Lower lobe of right lung (tissue), 2 donors: ENCODE results near the gene NAIF1. TPM values are rescaled to one million over a fixed set of nuclear protein-coding genes. Genes with fewer than 3 reads are reported as not detected.

Experiments
- ATAC-seq, 2 donors: fragments of 200-7000 bp; cut with Tn5 transposase; one replicate each; pipeline ENCODE4 v1.9.1; 2020 to 2022; ENCODE audit warnings: mild to moderate bottlenecking in 2 of 2, moderate library complexity in 2 of 2
- DNase-seq: peaks from one replicate; pipeline ENCODE4 v3.0.0-alpha.2; 2020
- H3K27ac ChIP-seq: fragments of 200-600 bp; one replicate; pipeline ENCODE4 v1.8.0; 2022
- H3K27me3 ChIP-seq: fragments of 200-600 bp; one replicate; pipeline ENCODE4 v1.8.0; 2022; ENCODE audit warnings: low read depth
- H3K36me3 ChIP-seq: fragments of 200-600 bp; one replicate; pipeline ENCODE4 v1.8.0; 2022; ENCODE audit warnings: mild to moderate bottlenecking
- H3K4me1 ChIP-seq: fragments of 200-600 bp; one replicate; pipeline ENCODE4 v1.8.0; 2022
- H3K4me3 ChIP-seq: fragments of 200-600 bp; one replicate; pipeline ENCODE4 v1.8.0; 2022; ENCODE audit warnings: mild to moderate bottlenecking
- H3K9me3 ChIP-seq: fragments of 200-600 bp; one replicate; pipeline ENCODE4 v1.8.0; 2022
- CTCF ChIP-seq: fragments of 200-600 bp; IDR thresholded peaks from one replicate; pipeline ENCODE4 v1.8.0; 2022; ENCODE audit warnings: antibody characterized with exemption, mild to moderate bottlenecking
- intact Hi-C: fragments of 100-400 bp; cut with DNase I; formaldehyde crosslinking; loops from one replicate; pipeline ENCODE4 v1.11.0; 2022
- total RNA-seq: library from RNA; stranded (reverse); fragmentation: NEBNext Ultra II Directional; extraction: Animal tissue kit (Norgen Biotek cat#: 25700); gene quantifications from one replicate; pipeline ENCODE4 v1.2.1, GENCODE V29; 2021
- donor health status: DM: no; HTN: yes; CAD: no; lungs with severe emphysema.

Gene NAIF1
- total RNA-seq, 1 donor from 2014 or later = 11.3 TPM

GRCh38 chr9:128102861-128103588 is 35.9 kb upstream of the NAIF1 start:
- Histone ChIP-seq H3K4me1 (peaks cover 60% of the 10 kb centered on the region), H3K36me3 (peaks cover 71% of the 10 kb centered on the region), H3K9me3 (no peaks in the 10 kb centered on the region), H3K4me3 (no peak overlapping the region), H3K27me3 (no peaks in the 10 kb centered on the region), H3K27ac (peak overlapping the region; percentile 9)
- no peak for ATAC-seq
- intact Hi-C loops = no loop called here
- TF ChIP-seq CTCF = no peak
- DNase-seq = peak; percentile 65

DNA sequence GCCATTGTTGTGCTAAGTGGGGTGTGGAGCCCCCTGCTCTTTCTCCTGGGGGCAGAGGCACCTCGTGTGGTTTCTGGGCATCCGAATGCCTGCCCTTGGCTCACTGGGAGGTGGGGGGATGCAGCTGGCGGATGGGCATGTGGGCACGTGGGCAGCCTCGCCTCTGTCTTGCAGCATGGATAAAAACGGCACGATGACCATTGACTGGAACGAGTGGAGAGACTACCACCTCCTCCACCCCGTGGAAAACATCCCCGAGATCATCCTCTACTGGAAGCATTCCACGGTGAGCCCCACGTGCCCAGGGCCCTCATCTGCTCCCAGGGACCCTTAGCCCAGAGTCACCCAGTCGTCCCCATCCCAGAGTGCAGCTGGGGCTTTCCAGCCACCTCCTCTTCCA is 35.1 kb upstream of the NAIF1 start:
- peaks cover 63% of the 10 kb centered on the region for H3K36me3 ChIP-seq
- peak overlapping the region; percentile 8 for H3K4me3 ChIP-seq
- H3K27me3 ChIP-seq = no peaks in the 10 kb centered on the region
- peaks cover 69% of the 10 kb centered on the region for H3K4me1 ChIP-seq
- peak; percentile 41 for DNase-seq
- H3K9me3 ChIP-seq = no peaks in the 10 kb centered on the region
- intact Hi-C loops = no loop called here
- TF ChIP-seq CTCF = no peak
- peak overlapping the region; percentile 95 for H3K27ac ChIP-seq
- no peak for ATAC-seq

DNA sequence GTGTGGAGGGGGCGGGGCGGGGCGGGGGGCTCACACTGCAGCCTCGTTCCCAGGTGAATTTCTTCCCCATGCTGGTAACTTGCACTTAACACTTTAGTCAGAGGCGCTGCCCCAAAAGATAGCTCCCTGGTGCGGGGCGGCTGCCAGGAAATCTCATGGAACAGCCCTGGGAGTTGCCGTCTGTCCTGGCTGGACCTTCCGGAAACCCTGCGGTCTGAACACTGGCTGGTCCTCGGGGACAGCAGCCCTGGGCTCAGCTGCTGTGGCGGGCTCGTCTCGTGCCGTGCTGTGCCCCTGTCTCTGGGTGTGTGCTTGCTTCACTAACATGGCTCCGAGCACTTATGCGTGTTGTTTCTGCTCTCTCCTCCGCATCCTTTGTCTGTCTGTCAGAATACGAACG is 34.6 kb upstream of the NAIF1 start:
- Histone ChIP-seq H3K36me3 (peaks cover 58% of the 10 kb centered on the region), H3K9me3 (no peaks in the 10 kb centered on the region), H3K4me1 (peaks cover 74% of the 10 kb centered on the region), H3K4me3 (peak overlapping the region; percentile 8), H3K27me3 (no peaks in the 10 kb centered on the region), H3K27ac (peak overlapping the region; percentile 95)
- ATAC-seq (no peak), DNase-seq (peak; percentile 46)
- intact Hi-C loops = no loop called here
- TF ChIP-seq CTCF = no peak

DNA sequence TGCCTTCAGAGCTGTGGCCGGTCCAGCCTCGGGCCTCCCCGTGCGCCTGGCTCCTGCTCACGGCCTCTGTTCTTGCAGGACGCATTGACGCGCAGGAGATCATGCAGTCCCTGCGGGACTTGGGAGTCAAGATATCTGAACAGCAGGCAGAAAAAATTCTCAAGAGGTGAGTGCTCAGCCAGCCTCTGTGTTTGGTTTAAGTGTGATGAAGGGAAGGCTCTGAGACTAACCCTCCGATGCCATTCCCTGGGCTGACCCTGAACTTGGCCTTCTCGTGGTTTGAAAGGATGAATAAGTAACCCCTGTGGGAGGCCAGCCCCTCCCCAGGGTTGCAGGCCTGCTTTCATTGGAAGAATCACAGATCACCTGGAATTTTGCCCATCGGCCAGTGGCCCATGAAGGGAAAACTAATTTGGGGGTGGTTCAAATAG is 34.1 kb upstream of the NAIF1 start:
- Histone ChIP-seq H3K4me3 (peak overlapping the region; percentile 24), H3K9me3 (no peaks in the 10 kb centered on the region), H3K36me3 (peaks cover 53% of the 10 kb centered on the region), H3K27me3 (no peaks in the 10 kb centered on the region), H3K4me1 (peaks cover 78% of the 10 kb centered on the region), H3K27ac (peak overlapping the region; percentile 95)
- intact Hi-C loops = no loop called here
- ATAC-seq (no peak), DNase-seq (peak; percentile 31)
- no peak for TF ChIP-seq CTCF

DNA sequence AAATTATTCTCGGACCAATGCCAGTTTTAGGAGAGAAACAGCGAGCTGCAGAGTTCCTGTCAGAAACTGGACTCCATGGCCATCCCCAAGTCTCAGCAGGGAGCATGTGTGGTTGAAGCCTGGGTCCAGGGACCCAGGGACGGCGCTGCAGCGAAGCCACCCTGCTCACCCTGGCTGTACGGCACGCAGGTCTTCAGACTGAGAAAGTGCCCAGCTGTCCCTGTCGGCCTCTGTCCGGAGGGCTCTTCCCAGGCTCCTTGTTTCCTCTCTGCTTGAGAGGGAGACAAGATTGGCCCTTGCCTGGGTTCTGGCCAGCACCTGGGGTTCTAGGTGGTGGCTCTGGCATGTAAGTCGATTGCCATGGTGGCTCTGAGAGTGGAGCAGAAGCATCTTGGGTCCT is 33.5 kb upstream of the NAIF1 start:
- peak overlapping the region; percentile 95 for H3K27ac ChIP-seq
- intact Hi-C loops = no loop called here
- H3K4me1 ChIP-seq = peaks cover 85% of the 10 kb centered on the region

More for the DNA sequence above, 33.5 kb upstream of the NAIF1 start:
- Histone ChIP-seq H3K4me3 (peak overlapping the region; percentile 61), H3K9me3 (no peaks in the 10 kb centered on the region), H3K36me3 (peaks cover 47% of the 10 kb centered on the region), H3K27me3 (no peaks in the 10 kb centered on the region)
- no peak for ATAC-seq
- peak; percentile 38 for DNase-seq
- TF ChIP-seq CTCF = no peak
